ENCODE results near the gene RNF125. TPM values are rescaled to one million over a fixed set of nuclear protein-coding genes. Genes with fewer than 3 reads are reported as not detected.

Gene RNF125
- total and polyA plus RNA-seq, 10 of the 15 experiments (the other 5 are each of a cell fraction or from before 2014, with no cell fraction given): 0.79 to 3.9 (median 2.9) TPM

- TF ChIP-seq ZNF687 (IDR thresholded peaks at IDR 0.05): no peak
- TF ChIP-seq TCF3 (IDR thresholded peaks at IDR 0.05; ENCODE audit: borderline replicate concordance, insufficient read depth, low read depth, low read length): no peak
- TF ChIP-seq POLR2A (IDR thresholded peaks at IDR 0.05; ENCODE audit: low read depth, low read length): no peak
- TF ChIP-seq ZNF217 (IDR thresholded peaks at IDR 0.05): no peak
- no peak for TF ChIP-seq SP1 (IDR thresholded peaks at IDR 0.05; ENCODE audit: low read depth, low read length)
- no peak for TF ChIP-seq SUZ12 (IDR thresholded peaks at IDR 0.05; ENCODE audit: unreplicated experiment)
Measured at GRCh38 chr18:32021756-32022564, 3.3 kb downstream of the RNF125 start (continued).

- ChIA-PET SMC1A (ENCODE audit: uncharacterized antibody, unreplicated experiment) (interaction anchor here (1.5 kb wide), 2 partner anchors 38 to 59 kb away, joined by 3 read pairs; no protein-coding TSS in a partner anchor), RAD21 (ENCODE audit: unreplicated experiment) (no interaction called here), CTCF (interaction anchor here (0.6 kb wide), 1 partner anchor 369 kb away, joined by 3 read pairs; no protein-coding TSS in a partner anchor), POLR2A (interaction anchor here (0.6 kb wide), 2 partner anchors 60 to 64 kb away, joined by 4 to 6 read pairs; no protein-coding TSS in a partner anchor)
- 100% methylated on average over 2 of the region's 2 CpGs for WGBS (ENCODE audit: insufficient coverage, insufficient replicate concordance, low lambda C conversion rate, missing lambda C conversion rate)
- no TSS peak for BruUV-seq (replicated peaks)
- in situ Hi-C loops (cut with MboI) (no loop called here), intact Hi-C loops (cut with micrococcal nuclease; ENCODE audit: unreplicated experiment) (no loop called here)
- Histone ChIP-seq H4K20me1 (ENCODE audit: control insufficient read depth, insufficient read depth) (no peaks in the 10 kb centered on the region), H3K27me3 (replicated peaks in 1 of 2; ENCODE audit: control insufficient read depth in 2 of 2, insufficient read depth in 2 of 2, low read length in 1 of 2) (no peaks in the 10 kb centered on the region), H3K27ac (ENCODE audit: control insufficient read depth, insufficient read depth) (no peak overlapping the region), H3K36me3 (ENCODE audit: control insufficient read depth in 2 of 2, insufficient read depth in 2 of 2, low read length in 1 of 2) (no peaks in the 10 kb centered on the region), H3K9me3 (replicated peaks; ENCODE audit: control insufficient read depth, insufficient read depth, low read length) (no peaks in the 10 kb centered on the region), H3K4me2 (ENCODE audit: control insufficient read depth, insufficient read depth) (peak overlapping the region; percentile 32; the same call in 1 of the 2 replicates), H3K9ac (ENCODE audit: control insufficient read depth, insufficient read depth, low read length) (no peak overlapping the region), H2AFZ (ENCODE audit: control insufficient read depth, low read depth, low read length) (no peak overlapping the region), H3K4me1 (ENCODE audit: control insufficient read depth, insufficient read depth, low read length) (peaks cover 5% of the 10 kb centered on the region), H3K79me2 (ENCODE audit: control insufficient read depth, insufficient read depth, low read length) (no peaks in the 10 kb centered on the region), H3K4me3 (no peak overlapping the region)
- ATAC-seq (peak; percentile 23), DNase-seq (ENCODE audit: low read depth, low spot score) (no peak), FAIRE-seq (no peak)
- TF ChIP-seq KAT2A (conservative IDR thresholded peaks at IDR 0.05; ENCODE audit: control insufficient read depth, low read depth, low read length): no peak
- TF ChIP-seq BCL3 (IDR thresholded peaks at IDR 0.05; ENCODE audit: borderline replicate concordance, insufficient read depth, low read depth, low read length, poor library complexity, severe bottlenecking): no peak
- no peak for TF ChIP-seq YY1 (IDR thresholded peaks at IDR 0.05; ENCODE audit: low read depth, low read length)
- TF ChIP-seq ESRRA (IDR thresholded peaks at IDR 0.05; ENCODE audit: low read length): no peak
- TF ChIP-seq ZBTB33 (IDR thresholded peaks at IDR 0.05): no peak
- TF ChIP-seq KDM1A (IDR thresholded peaks at IDR 0.05; ENCODE audit: borderline replicate concordance): no peak
- no peak for TF ChIP-seq DPF2 (IDR thresholded peaks at IDR 0.05)
- TF ChIP-seq USF2 (IDR thresholded peaks at IDR 0.05; ENCODE audit: borderline replicate concordance, low read depth, low read length): no peak
- no peak for TF ChIP-seq SREBF1 (IDR thresholded peaks at IDR 0.05; ENCODE audit: low read length)
Measured at GRCh38 chr18:32025744-32026143, 7.1 kb downstream of the RNF125 start.

All from GM12878 (cell line).